Stimulated activated naive CD4-positive, alpha-beta T cell (primary cell): ENCODE results near the gene RNF149.
"Not testable (repeated sequence)": the region's sequence is repeated elsewhere in the genome, so short reads cannot be mapped to it uniquely, and the experiment has no call there.

ENCODE experiments used
- DNase-seq, 6 experiments: peaks; one replicate each; lab custom pipeline; 2025; lab: John Stamatoyannopoulos, UW

The RNF149 gene

DNA sequence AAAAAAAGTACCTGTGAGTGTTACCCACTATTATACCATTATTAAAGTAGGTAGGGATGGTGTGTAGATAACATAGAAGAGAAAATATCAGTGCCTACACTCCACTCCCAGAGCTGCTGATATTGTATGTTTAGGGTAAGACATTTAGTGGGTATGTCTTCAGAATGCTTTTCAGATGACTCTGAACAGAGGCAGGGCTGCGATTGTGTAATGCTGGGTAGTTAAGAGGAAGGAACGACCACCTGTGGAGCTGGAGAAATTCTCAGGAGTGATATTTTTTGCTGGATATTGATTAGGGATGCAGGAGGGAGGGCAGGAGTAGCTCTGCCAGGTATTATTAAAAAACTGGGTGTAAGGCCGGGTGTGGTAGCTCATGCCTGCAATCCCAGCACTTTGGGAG, 53.0 kb downstream of the RNF149 start:
- no peak for DNase-seq

DNA sequence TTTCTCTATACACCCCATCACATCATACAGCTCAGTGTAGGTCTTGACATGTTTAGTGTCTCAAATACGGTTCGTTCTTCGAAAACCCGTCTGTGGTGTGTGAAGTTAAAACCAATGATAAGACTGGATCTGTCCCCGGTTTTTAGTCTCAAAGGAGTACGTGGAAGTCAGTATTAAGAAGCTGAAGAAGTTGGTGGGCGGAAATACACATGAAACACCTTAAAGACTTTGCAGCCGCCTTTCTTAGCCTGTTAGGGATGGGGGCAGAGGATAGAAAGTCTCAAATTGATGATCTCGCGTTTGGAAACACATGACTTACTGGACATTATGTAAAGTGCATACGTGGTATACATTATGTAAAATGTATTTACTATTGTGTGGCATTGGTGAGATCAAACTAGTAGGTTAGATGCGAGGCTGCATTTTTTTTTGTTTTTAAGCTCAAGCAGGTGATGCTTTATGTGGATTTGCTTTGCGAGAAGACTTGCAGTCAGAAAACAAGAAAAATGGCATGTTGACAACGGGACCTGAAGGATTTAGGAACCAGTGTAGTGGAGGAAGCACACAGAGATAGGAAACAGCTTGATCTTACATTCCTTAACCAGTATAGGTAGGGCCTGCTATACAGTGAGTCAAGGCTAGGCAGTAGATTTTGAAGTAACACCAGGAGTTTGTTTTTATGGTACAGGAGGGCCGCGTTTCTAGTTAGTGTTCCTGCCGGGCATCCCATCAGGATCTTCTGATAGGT, 54.6 kb downstream of the RNF149 start:
- DNase-seq: peak in 2 of 6 experiments; percentile 11 to 37

DNA sequence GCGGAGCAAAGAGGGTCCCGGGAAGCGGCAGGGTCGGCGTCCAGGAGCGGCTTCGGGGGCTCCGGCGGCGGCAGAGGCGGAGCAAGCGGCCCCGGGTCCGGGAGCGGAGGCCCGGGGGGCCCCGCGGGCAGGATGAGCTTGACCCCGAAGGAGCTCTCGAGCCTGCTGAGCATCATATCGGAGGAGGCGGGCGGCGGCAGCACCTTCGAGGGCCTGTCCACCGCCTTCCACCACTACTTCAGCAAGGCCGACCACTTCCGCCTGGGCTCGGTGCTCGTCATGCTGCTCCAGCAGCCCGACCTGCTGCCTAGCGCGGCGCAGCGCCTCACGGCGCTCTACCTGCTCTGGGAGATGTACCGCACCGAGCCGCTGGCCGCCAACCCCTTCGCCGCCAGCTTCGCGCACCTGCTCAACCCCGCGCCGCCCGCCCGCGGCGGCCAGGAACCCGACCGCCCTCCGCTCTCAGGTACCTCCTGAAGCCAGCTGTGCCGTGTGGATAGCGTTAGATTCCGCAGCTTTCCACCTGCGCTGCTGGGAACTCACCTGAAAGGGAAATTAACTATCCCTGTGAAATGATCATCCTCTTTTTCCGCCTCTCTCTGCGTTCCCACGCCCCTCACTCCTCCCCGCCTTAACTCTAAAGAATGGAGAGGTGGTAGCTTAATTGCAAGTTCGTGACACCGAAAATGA, 55.3 kb downstream of the RNF149 start:
- peak in 5 of 6 experiments; percentile 67 to 87 (median 71) for DNase-seq

DNA sequence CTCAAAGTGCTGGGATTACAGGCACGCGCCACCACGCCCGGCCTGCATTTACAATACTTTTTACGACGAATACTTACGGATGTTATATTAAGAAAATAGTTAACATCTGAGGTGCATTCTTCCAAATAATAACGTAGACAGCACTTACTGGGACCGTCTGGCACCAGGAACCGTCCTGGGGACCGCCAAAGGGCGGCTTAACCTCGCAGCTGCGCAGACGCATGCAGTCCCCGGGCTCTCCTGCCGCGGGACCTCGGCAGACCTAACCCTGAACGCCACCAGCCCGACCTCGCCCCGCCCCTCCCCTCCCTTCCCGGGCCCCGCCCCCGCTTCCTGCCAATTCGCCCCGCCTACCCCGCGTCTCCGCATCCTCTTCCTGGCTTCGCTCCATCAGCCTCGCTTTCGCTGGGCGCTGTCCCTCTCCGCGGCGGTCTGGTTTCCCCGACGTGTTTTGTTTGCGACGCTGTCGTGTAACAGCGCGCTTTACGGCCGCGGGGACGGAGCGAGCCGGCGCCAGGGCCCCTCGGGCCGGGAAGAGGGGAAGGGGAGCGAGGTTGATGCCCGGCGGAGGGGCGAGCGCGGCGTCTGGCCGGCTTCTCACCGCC, 56.0 kb downstream of the RNF149 start, which contains the start of gene CNOT11:
Gene CNOT11 (plus strand): TSS at position 479 of the 605 bp plus-strand sequence. CDS start 79 bp downstream, at position 558.
- peak; percentile 98 to 99 (median 98) for DNase-seq

DNA sequence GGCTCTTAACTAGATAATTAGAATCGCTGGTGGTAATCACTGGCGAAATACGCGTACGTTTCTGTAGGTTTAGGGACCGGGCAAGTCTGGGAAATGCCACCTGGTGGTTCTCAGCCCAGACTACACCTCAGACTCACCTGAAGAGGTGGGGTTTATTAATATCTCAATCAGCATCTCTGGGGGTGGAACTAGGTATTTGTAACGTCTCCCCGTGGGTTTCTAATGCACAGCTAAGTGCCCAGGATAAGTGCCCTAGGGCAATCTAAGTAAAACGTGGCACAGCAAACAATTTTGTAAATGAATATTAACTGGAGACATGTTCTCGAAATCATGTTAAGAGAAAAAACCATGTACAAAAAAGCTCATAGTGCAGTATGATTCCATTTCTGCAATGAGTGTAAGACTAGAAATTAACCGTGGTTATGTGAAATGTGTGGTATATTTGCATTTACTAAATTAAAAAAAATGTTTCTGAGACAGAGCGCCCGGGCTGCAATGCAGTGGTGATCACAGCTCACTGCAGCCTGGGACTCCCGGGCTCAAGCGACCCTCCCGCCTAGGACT, 56.6 kb downstream of the RNF149 start:
- peak; percentile 21 to 65 (median 42) for DNase-seq

DNA sequence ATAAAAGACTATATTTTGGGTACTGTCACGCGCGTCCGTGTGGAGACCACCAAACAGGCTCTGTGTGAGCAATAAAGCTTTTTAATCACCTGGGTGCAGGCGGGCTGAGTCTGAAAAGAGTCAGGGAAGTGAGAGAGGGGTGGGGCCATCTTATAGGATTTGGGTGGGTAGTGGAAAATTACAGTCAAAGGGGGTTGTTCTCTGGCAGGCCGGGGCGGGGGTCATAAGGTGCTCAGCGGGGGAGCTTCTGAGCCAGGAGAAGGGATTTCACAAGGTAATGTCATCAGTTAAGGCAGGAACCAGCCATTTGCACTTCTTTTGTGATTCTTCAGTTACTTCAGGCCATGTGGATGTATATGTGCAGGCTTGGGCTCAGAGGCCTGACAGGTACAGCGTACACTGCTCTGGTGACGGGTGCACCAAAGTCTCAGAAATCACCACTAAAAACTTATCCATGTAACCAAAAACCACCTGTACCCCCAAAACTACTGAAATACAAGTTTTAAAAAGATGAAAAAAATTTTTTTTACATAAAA, 57.2 kb downstream of the RNF149 start:
- DNase-seq: not testable (repeated sequence)

DNA sequence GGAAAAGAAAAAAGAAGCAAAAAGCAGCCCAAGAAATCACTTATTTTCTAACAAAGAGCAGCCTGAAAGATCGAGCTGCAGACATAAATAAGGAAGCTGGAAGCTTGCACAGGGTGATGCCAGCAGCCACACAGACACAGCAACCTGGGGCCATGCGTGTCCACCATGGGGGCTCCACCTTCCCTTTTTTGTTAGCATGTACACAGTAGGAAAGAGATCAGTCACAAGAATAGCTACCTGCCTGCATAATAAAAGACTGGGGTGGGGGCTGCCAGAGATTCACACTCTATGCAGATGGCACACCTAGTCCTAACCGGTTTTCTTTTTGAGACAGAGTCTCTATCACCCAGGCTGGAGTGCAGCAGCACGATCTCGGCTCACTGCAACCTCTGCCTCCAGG, 58.7 kb downstream of the RNF149 start:
- DNase-seq: no peak

DNA sequence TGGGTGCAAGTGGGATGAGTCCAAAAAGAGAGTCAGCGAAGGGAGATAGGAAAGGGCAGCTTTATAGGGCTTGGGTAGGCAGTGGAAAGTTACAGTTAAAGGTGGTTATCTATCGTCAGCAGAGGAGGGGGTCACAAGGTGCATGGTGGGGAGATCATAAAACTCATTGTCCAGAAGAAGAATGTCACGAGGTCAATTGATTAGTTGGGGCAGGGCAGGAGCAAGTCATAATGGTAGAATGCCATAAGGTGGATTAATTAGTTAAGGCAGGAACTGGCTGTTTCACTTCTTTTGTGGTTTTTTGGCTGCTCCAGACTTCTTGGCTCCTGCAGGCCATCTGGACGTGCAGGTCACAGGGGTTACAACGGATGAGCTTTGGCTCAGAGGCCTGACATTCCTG, 59.7 kb downstream of the RNF149 start:
- DNase-seq: not testable (repeated sequence)

DNA sequence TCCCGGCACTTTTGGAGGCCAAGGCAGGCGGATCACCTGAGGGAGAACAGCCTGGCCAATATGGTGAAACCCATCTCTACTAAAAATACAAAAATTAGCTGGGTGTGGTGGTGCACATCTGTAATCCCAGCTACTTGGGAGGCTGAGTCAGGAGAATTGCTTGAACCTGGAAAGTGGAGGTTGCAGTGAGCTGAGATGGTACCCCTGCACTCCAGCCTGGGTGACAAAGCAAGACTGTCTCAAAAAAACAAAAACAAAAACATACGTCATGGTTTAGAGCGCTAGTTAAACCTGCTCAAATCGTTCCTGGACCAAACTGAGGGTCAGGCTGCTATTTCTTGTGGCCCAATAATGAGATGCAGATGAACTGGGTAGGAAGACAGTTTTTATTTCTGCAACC, 63.0 kb downstream of the RNF149 start:
- DNase-seq: not testable (repeated sequence)

DNA sequence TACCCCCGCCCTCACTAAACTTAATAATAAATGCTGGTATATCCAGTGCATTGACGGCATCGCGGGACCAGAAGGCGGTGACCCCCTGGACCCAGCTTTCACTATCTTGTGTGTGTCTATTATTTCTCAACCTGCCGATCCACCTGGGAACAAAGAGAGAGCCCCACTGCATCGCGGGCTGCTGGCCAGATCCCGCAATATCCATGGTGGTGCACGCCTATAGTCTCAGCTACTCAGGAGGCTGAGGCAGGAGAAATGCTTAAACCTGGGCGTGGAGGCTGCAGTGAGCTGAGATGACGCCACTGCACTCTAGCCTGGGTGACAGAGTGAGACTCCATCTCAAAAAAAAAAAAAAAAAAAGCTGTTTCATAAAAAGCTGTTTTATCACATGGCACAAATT, 63.6 kb downstream of the RNF149 start:
- not testable (repeated sequence) for DNase-seq

DNA sequence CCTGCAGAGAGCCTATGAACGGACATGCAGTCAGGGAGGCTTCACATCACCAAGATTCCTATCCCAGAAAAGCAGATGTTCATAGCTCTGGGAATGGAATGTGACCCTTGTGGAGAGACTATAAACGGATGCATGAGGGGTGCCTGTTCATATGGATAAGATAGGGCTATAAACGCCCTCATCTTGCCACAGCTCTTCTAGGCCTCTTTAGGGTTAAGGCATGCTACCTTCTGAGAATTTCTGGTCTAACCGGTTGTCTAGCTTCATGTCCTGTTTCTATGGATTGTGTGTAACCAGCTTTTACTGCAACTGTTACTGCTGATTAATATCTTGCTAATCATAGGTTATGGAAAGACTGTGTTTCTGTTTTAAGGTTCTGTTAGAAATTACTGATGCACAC, 64.1 kb downstream of the RNF149 start:
- not testable (repeated sequence) for DNase-seq

DNA sequence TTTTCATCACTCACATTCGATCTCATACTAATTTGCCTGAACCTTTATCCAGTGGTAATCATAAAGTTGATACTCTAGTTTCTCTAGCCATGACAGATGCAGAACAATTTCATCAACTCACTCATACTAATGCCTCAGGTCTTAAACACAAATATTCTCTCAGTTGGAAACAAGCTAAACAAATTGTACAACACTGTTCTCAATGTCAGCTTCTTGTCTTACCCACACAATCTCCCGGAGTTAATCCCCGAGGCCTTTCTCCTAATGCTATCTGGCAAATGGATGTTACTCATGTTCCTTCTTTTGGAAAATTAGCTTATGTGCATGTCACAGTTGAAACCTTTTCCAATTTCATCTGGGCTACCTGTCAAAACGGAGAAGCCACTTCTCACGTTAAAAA, 67.3 kb downstream of the RNF149 start:
- DNase-seq: no peak

DNA sequence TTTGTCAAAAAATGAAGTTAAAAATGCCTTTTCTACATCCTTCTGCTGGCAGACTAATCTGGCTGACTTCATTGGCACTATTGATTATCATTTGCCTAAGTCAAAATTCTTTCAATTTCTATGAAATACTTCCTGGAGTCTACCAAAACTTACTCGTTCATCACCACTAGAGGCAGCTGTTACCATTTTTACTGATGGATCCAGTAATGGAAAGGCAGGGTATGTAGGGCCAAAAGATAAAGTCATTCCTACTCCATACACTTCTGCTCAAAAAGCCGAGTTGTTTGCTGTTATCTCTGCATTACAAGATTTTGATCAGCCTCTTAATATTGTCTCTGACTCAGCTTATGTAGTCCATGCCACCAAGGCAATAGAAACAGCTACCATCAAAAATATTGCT, 67.8 kb downstream of the RNF149 start:
- peak in 1 of 6 experiments; percentile 13 for DNase-seq

DNA sequence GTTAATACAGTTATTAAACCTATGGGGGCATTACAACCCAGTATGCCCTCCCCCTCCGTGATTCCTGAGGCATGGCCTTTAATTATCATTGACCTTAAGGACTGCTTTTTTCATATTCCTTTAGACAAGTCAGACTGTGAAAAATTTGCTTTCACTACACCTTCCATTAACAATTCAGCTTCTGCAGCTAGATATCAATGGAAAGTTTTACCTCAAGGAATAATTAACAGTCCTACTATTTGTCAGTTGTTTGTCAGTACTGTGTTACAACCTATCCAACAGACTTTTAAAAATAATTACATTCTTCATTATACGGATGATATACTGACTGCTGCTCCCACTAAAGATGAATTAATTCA, 68.8 kb downstream of the RNF149 start:
- not testable (repeated sequence) for DNase-seq

DNA sequence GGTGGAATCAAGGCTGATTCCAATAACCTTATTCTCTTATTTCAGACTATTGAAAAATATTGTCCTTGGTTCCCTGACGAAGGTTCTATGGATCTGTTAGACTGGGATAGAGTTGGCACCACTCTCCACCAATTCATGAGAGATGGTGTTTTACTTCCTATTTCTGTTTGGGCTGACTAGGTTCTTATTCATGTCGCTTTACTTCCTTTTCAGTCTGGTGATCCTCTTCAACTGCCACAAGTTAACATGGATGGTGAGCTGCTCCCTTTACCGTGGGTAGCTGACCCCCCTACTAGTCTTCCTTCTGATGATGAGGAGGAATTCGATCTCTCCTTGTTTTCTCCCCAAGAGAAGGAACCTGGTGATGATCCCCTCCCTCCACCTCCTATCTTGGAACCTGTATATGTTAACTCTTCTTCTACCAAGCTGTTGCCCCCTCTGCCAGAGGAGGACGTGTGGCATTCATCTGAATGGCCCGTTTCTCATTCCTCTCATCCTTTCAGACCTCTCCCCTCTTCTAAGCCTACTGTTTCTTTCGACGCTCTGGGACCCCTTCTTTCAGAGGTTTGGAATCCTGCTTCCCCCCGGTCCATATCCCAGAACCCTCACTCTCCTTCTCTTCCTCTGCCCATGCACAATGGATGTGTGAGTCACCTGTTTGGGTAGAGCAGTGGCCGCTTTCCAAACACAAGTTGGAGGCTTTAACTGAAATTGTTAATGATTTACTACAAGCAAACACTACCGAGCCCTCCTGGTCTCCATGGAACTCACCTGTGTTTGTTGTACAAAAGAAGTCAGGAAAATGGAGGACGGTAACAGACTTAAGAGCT, 69.4 kb downstream of the RNF149 start:
- DNase-seq: no peak

DNA sequence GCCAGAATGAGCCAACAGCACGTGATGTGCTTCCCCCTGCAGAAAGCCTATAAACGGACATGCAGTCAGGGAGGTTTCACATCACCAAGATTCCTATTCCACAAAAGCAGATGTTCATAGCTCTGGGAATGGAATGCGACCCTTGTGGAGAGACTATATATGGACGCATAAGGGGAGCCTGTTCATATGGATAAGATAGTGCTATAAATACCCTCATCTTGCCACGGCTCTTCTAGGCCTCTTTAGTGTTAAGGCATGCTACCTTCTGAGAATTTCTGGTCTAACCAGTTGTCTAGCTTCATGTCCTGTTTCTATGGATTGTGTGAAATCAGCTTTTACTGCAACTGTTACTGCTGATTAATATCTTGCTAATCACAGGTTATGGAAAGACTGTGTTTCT, 70.6 kb downstream of the RNF149 start:
- not testable (repeated sequence) for DNase-seq

DNA sequence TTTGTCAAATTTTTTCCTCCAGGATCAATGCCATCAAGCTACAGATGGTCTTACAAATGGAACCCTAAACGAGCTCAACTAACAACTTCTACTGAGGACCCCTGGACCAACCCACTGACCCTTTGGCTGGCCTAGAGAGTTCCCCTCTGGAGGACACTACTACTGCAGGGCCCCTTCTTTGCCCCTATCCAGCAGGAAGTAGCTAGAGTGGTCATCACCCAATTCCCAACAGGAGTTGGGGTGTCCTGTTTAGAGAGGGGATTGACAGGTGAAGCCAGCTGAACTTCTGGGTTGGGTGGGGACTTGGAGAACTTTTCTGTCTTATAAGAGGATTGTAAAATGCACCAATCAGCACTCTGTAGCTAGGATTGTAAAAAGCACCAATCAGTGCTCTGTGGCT, 72.5 kb downstream of the RNF149 start:
- not testable (repeated sequence) for DNase-seq

DNA sequence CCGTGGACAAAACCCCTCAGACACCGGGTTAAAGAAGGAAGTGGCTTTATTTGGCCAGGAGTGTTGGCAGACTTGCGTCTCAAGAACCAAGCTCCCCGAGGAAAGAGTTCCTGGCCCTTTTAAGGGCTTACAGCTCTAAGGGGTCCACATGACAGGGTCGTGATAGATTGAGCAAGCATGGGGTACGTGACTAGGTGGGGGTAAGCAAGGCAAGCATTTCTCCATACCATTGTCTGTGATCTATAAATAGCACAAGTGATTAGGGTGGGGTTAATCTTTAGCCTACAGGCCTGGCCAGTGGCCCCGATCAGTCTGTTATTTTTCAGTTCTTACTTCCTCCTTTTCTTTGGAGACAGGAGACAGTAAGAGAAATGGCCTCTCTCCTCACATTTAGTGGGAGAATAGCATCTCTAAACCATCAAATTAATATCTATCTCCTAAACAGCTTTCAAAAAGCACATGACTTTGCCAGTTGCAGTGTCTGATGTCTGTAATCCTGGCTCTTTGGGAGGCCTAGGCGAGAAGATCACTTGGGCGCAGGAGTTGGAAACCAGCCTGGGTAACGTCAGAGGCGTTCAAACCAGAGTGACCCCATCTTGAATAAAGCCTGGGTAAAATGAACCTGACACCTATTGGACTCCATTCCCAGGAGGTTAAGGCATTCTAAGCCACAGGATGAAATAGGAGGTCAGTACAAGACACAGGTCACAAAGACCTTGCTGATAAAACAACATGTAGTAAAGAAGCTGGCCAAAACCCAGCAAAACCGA, 74.1 kb downstream of the RNF149 start:
- no peak for DNase-seq

DNA sequence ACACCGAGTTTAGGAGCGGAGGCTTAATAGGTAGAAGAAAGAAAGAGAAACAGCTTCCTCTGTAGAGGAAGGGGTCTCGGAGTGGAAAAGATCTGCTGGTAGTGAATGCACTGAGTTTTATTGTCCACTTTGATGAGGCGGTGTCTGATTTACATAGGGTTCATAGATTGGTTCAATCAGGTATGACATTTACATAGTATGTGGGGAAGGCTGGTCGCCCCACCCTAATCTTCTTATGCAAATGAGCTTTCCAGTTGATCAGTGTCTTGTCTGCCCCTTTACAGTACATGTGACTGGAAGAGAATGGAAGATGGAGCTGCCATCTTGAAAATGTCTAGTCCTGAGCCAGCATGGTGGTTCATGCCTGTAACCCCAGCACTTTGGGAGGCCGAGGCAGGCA, 75.7 kb downstream of the RNF149 start:
- no peak for DNase-seq

DNA sequence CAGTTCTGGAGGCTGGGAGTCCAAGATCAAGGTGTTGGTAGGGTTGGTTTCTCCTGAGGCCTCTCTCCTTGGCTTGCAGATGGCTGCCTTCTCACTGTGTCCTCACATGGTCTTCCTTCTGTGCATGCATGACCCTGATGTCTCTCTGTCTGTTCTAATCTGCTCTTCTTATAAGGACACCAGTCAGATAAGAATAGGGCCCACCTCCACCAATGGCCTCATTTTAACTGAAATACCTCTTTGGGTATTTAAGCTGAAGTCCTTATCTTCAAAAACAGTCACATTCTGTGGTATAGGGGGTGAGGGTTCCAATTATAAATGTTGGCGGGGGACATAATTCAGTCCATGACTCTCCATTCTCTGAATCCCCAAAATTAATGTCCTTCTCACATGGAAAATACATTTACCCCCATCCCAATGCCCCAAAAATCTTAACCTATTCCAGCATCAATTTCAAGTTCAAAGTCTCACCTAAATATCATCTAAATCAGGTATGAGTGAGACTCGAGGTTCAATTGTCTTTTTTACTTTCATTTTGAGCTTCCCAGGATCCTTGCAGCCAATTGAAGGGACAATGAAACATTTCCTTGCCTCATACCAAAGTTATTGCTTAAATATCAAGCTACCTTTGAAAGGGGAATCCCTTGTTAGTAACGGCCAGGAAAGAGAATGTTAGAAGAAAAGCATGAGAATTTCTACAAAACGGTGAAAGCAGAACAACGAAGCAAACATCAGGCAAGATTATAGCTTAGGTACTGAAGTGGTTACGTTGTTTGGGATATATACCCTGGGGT, 76.4 kb downstream of the RNF149 start:
- DNase-seq: no peak
